ENCODE measurements around the gene CCDC85C.
"Not testable (repeated sequence)": the region's sequence is repeated elsewhere in the genome, so short reads cannot be mapped to it uniquely, and the experiment has no call there.

The CCDC85C gene

DNA sequence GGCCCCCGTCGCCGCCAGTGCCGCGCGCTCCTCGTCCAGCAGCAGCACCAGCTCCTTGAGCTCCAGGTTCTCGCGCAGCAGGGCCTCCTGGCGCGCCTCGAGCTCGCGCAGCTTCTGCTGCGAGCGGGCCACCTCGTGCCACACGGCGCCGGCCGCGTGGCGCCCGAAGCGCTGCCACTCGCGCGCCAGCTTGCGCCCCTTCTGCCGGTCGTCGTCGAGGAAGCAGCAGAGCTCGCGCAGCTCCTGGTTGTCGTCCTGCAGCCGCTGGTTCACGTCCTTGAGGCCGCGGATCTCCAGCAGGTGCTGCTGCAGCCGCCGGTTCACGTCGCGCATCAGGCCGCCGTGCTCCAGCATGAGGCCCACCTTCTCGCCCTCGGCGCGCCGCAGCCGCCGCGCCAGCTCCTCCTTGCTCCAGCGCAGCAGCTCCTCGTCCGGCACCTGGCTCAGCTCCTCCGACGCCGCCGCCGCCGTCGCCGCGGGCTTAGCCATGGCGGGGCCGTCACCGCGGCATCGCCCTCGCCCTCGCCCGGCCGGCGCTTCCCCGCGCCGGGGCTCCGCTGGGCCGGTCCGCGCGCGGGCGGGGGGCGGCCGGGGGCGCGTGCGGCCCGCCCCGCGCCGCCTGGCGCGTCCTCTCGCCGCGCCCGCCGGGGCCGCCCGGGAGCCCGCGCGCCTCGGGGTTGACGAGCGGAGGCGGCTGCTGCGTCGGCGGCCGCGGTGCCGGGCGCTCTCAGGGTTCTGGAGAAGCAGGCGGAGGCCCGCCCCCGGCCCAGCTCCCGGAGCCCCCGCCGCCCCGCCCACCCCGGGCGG, at the start of gene CCDC85C:
CCDC85C (minus strand) TSS at position 737 of the 807 bp plus-strand sequence; CDS start at position 489, 248 bp downstream.
- peak in 1 of 2 donors; percentile 9 for DNase-seq (ENCODE audit: low read depth in 2 of 2)

DNA sequence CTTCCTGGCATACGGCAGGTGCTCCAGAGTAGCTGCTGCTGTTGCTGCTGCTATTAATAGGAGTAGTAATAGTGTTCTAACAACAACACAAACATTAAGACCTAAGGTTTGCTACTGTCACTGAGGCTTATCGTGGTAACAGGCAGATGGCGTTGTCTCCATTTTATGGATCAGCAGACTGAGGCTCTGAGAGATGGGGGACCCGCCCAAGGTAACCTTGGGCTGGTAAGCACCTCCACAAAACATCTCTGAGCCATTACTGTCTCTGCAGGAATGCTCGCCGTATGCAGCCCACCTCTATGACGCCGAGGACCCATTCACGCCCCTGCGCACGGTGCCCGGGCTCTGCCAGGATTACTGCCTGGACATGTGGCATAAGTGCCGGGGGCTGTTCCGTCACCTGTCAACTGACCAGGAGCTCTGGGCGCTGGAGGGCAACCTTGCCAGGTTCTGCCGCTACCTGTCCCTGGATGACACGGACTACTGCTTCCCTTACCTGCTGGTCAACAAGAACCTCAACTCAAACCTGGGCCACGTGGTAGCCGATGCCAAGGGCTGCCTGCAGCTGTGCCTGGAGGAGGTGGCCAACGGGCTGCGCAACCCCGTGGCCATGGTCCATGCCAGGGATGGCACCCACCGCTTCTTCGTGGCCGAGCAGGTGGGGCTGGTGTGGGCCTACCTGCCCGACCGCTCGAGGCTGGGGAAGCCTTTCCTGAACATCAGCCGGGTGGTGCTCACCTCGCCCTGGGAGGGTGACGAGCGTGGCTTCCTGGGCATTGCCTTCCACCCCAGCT, 48.1 kb upstream of the CCDC85C start:
- no peak for DNase-seq (ENCODE audit: low read depth in 2 of 2)

DNA sequence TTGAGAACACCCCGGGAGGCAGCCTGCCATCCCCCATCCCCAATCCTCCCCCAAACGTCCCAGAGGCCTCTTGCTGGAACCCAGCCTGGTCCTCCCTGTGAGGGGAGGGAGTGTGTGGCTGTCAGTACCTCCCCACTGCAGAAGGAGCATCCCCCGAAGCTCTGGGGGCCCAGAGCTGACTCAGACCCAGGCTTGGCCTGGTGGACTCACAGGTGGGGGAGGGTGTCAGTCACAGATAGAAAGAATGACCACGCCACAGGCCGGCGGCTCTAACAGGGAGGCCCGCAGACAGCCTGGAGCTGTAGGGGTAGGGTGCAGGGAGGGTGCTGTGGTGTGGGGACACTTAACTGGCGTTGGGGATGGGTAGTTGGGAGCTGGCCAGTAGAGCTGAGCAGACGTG, 46.2 kb upstream of the CCDC85C start:
- no peak for DNase-seq (ENCODE audit: low read depth in 2 of 2)

DNA sequence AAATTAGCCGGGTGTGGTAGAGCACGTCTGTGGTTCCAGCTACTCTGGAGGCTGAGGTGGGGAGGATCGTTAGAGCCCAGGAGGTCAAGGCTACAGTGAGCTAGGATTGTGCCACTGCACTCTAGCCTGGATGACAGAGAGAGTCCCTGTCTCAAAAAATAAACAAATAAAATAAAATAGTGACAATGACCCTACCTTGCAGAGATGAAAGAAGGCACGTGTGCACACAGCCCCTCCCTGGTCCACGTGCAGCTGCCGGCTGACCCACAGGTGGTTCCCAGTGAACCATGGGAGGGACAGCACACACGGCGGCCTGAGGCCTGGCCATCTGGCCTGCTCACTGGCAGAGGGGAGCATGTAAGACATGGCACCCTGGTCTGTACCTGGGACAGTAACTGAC, 45.6 kb upstream of the CCDC85C start:
- no peak for DNase-seq (ENCODE audit: low read depth in 2 of 2)

DNA sequence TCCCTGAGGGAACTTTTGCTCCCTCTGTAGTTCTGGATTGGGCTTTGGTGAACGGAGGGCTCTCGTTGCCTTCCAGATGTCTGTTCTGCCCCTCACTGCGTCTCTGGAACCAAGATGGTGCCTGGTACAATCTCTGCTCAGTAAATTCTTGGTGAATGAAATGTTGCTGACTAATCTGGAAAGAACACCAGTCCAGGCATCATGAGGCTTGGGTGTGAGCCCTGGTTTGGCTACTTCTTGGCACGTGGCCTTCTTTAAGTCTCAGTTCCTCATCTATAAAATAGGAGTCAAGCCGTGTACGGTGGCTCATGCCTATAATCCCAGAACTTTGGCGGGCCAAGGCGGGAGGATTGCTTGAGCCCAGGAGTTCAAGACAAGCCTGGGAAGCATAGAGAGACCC, 45.2 kb upstream of the CCDC85C start:
- DNase-seq (ENCODE audit: low read depth in 2 of 2) = no peak

DNA sequence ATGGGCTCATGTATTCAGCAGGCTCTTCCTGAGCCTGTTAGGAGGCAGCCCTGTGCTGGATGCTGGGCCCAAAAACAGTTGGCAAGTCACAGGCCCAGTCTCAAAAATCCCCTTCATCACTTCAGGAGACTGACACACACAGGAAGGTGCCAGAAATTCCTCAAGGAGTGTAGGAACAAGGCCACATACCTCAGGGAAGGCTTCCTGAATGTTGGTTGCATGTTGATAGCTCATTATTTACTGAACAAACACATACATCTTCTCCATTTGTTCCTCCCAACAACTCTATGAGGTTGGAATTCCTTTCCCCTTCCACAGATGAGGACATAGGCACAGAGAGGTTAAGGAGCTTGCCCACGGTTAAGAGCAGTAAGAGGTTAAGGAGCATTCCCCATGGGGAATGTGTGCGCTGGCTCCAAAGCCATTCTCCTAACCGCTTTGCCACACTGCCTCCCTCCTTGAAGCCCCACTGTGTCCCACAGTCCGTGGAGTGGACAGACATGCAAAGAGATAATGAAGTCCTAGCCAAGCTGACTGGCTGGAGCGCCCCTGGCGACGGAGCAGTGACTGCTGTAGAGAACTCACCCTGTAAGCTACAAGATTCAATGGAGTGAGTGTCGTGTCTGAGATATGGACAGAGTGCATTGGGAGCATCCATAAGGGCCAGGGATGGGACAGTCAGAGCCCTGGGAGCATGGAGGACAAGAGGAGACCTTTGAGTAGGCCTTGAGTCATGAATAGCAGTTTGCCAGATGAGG, 44.2 kb upstream of the CCDC85C start:
- no peak for DNase-seq (ENCODE audit: low read depth in 2 of 2)

DNA sequence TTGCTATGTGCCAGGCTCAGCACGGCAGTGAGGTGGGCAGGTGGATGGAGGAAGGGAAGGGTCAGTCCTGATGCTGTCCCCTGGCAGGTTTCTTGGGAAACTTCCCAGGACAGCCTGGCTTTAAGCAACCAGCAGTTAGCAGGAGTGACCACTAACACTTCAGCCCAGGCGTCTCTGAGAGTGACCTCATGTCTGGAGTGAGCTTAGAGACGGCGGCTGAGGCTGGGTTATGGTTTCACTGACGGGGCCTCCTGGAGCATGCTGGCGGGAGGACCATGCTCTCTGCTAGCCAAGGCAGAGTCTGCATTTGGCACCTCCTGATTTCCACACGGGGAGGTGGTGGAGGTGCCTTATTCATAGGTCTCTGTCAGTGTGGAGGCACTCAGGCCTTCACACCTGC, 43.4 kb upstream of the CCDC85C start:
- DNase-seq (ENCODE audit: low read depth in 2 of 2) = no peak

DNA sequence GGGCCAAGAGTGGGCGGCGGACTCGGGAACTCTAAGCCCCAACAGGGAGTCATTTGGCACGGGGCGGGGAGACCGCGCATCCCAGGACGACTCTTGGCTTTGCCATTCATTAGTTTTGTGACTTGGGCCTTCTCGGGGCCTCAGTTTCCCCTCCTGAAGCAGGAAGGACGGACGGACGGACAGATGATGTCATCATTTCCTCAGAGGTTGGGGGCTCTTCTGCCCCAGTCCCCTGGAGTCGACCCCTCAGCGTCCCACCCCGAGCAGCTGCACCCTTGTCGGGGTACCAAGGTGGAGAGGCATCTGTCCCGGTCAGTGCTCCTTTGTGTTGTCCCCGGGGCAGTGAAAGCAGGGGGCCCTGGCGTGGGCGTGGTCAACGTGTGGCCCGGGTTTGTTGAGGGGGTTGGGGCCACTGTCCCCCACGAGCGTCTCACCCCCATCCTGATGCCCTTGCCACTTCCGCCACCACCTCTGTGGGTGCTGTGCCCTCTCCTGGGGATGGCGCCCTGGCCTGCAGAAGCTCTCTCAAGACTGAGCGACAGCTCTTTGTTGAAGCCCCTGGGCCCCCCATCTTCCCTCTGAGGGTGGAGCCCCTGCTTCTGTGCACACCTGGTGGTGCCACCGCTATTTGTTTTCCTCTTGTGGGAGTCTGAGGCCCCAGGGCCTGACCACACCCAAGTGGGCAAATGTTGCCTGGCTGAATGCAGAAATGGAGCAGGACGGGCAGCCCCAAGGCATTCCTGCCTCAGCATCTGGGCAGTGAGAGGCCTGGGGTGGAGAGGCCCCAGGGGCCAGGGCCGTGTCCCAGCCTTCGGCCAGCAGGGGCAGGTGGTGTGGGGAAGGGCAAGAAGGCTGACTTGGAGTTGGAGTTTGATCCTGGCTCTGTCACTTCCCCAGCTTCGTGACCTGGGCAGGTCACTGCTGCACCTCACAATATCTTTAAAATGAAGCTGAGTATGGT, 41.8 kb upstream of the CCDC85C start:
- no peak for DNase-seq (ENCODE audit: low read depth in 2 of 2)

DNA sequence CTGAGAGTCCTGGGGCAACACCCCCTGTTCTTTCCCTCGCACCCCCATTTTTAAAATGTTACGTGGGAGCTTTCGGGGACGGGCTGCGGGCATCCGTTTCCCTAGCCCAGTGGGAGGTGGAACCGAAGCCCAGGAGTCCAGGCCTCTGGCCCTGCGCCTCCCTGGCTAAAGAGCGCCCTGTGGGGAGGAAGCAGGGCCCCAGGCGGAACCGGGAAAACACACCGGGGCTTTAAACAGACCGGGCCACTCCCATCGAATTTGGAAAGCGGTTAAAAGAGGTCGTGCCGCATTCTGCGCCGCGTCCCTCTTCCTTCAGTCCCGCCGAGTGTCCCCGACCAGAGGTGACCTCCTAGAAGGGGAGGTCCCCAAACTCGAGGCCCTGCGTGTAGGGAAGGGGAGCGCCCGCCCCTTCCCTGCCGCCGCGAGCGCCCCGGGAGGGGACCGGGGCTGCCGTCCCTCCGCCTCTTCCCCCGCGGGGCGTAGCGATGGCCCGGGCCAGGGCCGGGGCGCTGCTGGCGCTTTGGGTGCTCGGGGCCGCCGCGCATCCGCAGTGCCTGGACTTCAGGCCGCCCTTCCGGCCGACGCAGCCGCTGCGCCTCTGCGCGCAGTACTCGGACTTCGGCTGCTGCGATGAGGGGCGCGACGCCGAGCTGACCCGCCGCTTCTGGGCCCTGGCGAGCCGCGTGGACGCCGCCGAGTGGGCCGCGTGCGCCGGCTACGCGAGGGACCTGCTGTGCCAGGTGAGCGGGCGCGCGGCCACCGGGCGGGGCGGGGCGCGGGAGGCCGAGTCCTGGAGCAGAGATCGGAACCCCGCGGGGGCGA, 40.9 kb upstream of the CCDC85C start, which contains the start of gene HHIPL1:
HHIPL1 (plus strand) TSS at position 407 of the 822 bp plus-strand sequence; CDS start at position 486, 79 bp downstream.
- DNase-seq (ENCODE audit: low read depth in 2 of 2) = no peak

DNA sequence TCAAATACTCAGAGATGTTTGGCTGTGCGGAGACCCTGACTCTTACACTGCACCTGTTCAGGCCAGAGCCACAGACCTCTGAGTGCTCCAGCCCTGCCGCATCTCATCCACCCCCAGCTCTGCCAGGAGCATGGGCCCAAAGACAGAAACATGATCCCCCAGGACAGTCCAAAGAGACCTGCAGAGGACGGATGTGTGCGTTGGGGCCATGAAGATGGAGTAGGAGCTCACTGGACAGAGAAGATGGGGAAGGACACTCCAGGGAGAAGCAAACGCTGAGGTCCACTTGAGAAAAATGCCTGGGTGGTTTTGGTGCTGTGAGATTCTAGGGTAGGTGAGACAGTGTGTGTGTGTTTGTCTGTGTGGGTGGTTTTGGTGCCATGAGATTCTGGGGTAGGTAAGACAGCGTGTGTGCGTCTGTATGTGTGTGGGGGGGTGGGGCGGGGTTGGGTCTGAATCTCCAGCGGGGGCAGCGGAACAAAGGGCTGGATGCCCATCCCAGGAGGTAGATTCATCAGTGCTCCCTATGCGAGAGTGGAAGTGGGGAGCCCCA, 40.1 kb upstream of the CCDC85C start:
- DNase-seq (ENCODE audit: low read depth in 2 of 2) = no peak

DNA sequence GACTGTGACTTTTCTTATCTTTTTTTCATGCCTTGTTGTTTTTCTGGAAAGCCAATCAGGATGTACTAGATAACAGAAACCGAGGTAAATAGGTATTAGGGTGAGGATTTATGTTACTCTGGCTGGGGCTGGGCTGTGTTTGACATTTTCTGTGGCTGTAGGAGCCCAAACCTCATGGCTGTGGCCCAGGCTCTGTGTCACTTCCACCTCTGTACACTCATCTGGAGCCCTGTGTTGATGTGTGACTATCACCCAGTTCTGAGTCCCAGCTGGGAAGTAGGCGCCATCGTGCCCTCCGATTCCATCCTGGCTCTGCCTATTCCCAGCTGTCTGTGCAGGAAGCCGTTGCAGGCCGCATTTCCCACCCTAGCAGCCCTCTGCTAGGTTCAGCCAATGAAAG, 39.3 kb upstream of the CCDC85C start:
- no peak for DNase-seq (ENCODE audit: low read depth in 2 of 2)

DNA sequence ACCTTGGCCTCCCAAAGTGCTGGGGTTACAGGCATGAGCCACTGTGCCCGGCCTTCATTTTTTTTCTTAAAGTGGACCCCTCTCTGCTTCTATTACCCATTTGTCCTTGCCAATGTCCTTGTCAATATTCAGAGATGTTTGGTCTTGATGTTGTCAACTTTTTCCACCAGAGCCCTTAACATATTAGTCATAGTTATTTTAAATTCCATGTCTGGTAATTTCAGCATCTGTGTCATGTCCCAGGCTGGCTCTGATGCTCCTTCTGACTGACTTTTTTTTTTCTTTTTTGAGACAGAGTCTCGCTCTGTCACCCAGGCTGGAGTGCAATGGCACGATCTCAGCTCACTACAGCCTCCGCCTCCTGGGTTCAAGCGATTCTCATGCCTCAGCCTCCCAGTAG, 38.8 kb upstream of the CCDC85C start:
- DNase-seq (ENCODE audit: low read depth in 2 of 2) = not testable (repeated sequence)

DNA sequence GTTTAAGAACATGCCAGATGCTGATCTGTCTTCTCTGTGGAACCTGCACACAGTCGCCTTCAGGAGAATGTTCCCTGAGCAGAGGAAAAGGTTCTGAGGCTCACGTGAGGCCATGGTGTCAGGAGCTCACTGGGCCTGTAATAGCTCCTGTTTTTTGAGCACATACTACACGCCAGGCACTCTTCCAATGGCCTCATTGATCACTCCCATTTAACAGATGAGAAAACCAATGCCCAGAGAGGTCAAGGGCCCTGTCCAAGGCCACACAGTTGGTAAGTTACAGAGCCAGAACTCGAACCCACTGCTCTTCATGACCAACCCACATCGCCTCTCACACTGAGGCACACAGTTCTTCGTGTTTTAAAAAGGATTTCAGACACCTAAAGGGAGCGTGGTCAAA, 33.6 kb upstream of the CCDC85C start:
- DNase-seq (ENCODE audit: low read depth in 2 of 2) = no peak

DNA sequence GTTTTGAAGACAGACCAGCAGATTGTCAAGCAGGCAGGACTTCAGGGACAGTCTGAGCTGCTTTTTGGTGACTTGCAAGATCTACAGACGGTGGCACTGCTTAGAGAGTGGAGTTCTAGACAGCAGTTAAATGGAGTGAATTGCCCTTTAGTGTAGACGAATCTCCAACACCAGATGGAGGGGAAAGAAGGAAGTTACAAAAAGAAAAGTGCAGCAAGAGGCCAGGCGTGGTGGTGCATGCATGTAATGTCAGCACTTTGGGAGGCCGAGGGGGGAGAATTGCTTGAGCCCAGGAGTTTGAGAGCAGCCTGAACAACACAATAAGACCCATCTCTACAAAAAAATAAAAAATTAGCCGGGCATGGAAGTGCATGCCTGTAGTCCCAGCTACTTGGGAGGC, 32.5 kb upstream of the CCDC85C start:
- no peak for DNase-seq (ENCODE audit: low read depth in 2 of 2)

DNA sequence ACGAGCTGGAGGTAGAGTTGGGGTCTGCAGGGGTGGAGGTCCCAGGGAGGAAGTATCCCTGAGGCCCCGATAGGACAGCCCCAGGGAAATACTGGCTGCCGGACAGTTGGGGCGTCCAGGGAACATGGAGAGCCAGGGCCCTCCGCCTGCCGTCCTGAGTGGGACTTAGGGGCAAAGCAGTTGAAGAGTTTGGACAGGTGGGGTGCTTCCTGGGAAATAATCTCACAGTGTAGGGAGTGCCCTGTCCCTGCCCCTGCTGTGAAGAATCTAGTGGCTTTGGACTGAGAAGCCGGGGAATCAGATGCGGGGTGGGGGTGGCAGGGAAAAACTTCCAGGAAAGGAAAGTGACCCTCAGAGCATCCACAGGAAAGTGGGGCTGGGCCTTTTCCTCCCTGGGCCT, 31.1 kb upstream of the CCDC85C start:
- DNase-seq (ENCODE audit: low read depth in 2 of 2) = no peak

DNA sequence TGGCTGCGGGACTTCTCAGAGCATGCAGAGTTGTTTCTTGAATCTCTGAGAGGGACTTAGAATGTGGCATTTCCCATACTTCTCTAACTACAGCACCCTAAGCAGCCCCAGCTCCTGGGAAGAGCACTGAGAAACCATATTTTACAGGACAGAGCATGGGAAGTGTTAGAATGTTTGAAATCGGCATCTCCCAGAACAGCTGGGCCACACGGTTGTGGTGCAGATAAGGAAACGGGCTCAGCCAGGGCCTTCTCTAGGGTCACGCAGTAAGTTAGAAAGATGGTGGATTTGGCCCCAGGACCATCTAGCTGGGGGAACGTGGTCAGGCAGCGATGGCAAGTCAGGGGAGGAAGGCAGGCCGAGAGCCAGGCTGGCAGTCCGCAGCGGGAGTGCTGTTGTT, 30.4 kb upstream of the CCDC85C start:
- DNase-seq (ENCODE audit: low read depth in 2 of 2) = no peak

DNA sequence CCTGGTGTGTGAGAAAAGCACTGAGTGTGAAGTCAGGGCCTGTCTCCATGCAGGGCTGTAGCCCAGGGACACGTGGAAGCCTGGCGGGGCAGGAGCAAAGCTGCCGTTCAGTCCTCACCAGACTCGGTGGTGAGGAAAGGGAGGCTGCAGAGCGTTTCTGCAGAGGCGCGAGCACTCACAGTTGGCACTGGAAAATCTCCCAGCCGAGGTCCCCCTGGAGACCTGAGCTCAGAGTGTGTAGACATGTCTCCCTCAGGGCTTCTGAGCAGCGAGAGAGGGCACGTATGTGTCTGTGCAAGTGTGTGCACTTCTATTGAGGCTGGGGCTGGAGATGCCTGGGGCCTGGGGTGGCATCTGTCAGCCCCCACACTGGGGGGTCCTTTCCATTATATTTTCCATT, 29.9 kb upstream of the CCDC85C start:
- DNase-seq (ENCODE audit: low read depth in 2 of 2) = no peak

DNA sequence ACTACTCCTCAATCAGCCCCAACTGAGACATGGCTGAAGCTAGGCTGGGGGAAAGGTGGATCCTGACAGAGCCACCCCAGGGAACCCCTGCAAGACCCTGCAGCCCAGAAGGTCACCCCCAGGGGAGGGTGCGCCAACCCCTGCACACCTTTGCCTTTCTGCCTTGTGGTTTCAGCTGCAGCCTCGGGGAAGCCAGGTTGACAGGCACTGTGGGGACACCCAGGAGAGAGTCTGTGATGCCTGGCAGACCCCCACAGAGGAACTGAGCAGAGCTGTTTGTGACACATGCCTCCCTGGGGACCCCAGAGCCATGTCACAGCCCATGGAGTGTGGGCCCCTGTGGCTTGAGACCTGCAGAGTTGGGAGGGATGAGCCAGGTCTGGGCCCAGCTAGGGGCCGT, 29.1 kb upstream of the CCDC85C start:
- DNase-seq (ENCODE audit: low read depth in 2 of 2) = no peak

DNA sequence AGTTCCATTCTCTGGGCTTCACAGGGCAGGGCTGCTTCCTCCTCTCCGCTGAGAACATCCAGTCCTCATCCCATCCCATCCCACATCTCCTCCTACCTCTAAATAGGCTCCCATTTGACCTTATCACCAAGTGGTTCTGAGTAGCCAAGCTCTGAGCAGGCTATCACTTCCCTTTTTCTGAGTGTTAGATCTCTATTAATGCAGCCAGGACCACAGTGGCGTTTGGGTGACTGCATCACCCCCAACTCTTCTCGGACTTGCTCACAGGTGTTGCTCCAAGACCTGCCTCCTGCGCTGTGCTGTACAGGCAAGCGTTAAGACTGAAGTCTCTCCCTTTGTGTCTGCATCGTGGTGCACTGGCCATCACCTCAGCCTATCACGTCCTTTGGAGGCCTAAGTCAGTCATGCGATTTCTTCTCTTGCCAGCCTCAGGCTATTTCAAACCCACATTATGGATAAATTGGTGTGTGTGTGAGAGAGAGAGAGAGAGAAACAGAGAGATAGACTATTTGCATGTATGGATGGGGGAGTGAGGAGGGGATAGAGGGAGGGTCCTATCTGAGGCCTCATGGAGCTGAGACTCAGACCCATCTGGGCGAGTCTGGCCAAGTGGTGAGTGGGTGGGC, 28.5 kb upstream of the CCDC85C start:
- no peak for DNase-seq (ENCODE audit: low read depth in 2 of 2)
